K562 (cell line): ENCODE data around the gene SPOCK2. TPM values are rescaled to one million over a fixed set of nuclear protein-coding genes. Genes with fewer than 3 reads are reported as not detected.

Source experiments
- ATAC-seq: fragments of 200-7000 bp; cut with Tn5 transposase; 3 replicates; pipeline ENCODE4 v1.9.1; 2020; ENCODE audit warnings: moderate library complexity
- BruUV-seq: library from RNA; stranded (reverse); fragments of 400-500 nt; replicated peaks from 2 replicates; lab custom pipeline; 2021; lab: Mats Ljungman, UMichigan
- CTCF ChIA-PET: fragments of 300-600 bp; formaldehyde crosslinking; extraction: SDS; loops from one replicate; lab custom pipeline; 2021; ENCODE audit warnings: low intra/inter-chr PET ratio; lab: Yijun Ruan, JAX
- POLR2A ChIA-PET: fragments of 300-600, 350-650 bp; sonication (Branson Sonifier 250); formaldehyde crosslinking; extraction: SDS; loops from one replicate; lab custom pipeline; 2021; ENCODE audit warnings: antibody characterized with exemption, inconsistent platforms; lab: Yijun Ruan, JAX
- DNase-seq, 4 experiments: peaks; one replicate each; pipeline versions ENCODE4 v3.0.0 to v3.0.0-alpha.2; 2011 to 2018; ENCODE audit warnings: low spot score in 3 of 4, mixed read lengths in 3 of 4; ENCODE audit errors: extremely low read depth in 1 of 4
- FAIRE-seq: peaks from 2 replicates; lab custom pipeline; 2011; peaks lifted over from hg19 to GRCh38; lab: Jason Lieb, UNC
- H2AFZ ChIP-seq: 2 replicates; pipeline ENCODE4 v1.6.0; 2011; ENCODE audit warnings: low read depth, low read length, control low read depth, inconsistent platforms
- H3K27ac ChIP-seq: fragments of 200-600 bp; 3 replicates; pipeline ENCODE4 v1.8.0; 2011; ENCODE audit warnings: low read depth, mild to moderate bottlenecking, control low read depth, inconsistent platforms, low read length, moderate library complexity, mixed read lengths; ENCODE audit errors: extremely low read depth
- H3K27me3 ChIP-seq, 2 experiments: fragments of 300-600 bp in 1 of 2; 2 replicates in 1 of 2; 3 replicates in 1 of 2; pipeline versions ENCODE4 v1.6.0 to v1.8.0; 2011; ENCODE audit warnings: inconsistent platforms in 2 of 2, low read length in 2 of 2, mild to moderate bottlenecking in 1 of 2, mixed read lengths in 1 of 2, moderate library complexity in 1 of 2; ENCODE audit not compliant: control insufficient read depth in 2 of 2, insufficient read depth in 2 of 2
- H3K36me3 ChIP-seq: fragments of 300-600 bp; 3 replicates; pipeline ENCODE4 v1.8.0; 2011; ENCODE audit warnings: mild to moderate bottlenecking, low read length, inconsistent platforms; ENCODE audit not compliant: control insufficient read depth, insufficient read depth
- H3K4me1 ChIP-seq, 2 experiments: fragments of 200-600 bp in 1 of 2; replicated peaks in 1 of 2; 2 replicates in 1 of 2; 3 replicates in 1 of 2; pipeline versions ENCODE4 v1.5.1 to v1.8.0; 2011; ENCODE audit warnings: inconsistent platforms in 2 of 2, low read length in 2 of 2, mild to moderate bottlenecking in 1 of 2, mixed read lengths in 1 of 2, moderate library complexity in 1 of 2; ENCODE audit not compliant: control insufficient read depth in 2 of 2, insufficient read depth in 2 of 2
- H3K4me2 ChIP-seq: 2 replicates; pipeline ENCODE4 v1.6.1; 2011; ENCODE audit warnings: low read length, control low read depth, inconsistent platforms, mixed read lengths; ENCODE audit not compliant: insufficient read depth
- H3K4me3 ChIP-seq: fragments of 200-600 bp; sonication (generic), shearing (Covaris generic); 2 replicates; pipeline ENCODE4 v1.5.1; 2016; ENCODE audit warnings: control low read depth, inconsistent platforms
- H3K79me2 ChIP-seq: fragments of 200-600 bp; 3 replicates; pipeline ENCODE4 v1.8.0; 2011; ENCODE audit warnings: low read length, inconsistent platforms; ENCODE audit not compliant: control insufficient read depth, insufficient read depth
- H3K9ac ChIP-seq, 2 experiments: 2 replicates each; pipeline versions ENCODE4 v1.6.0 to v1.6.1; 2011; ENCODE audit warnings: low read depth in 2 of 2, low read length in 2 of 2, control low read depth in 1 of 2, inconsistent platforms in 1 of 2, mild to moderate bottlenecking in 1 of 2, mixed read lengths in 1 of 2; ENCODE audit not compliant: insufficient read depth in 1 of 2
- H3K9me1 ChIP-seq: one replicate; pipeline ENCODE4 v1.6.0; 2011; ENCODE audit warnings: inconsistent platforms, mild to moderate bottlenecking, low read length, moderate library complexity; ENCODE audit not compliant: control insufficient read depth, insufficient read depth
- H3K9me3 ChIP-seq: replicated peaks from 2 replicates; pipeline ENCODE4 v1.5.1; 2011; ENCODE audit warnings: low read depth, low read length, inconsistent platforms; ENCODE audit not compliant: control insufficient read depth, insufficient read depth
- H4K20me1 ChIP-seq: replicated peaks from 2 replicates; pipeline ENCODE4 v1.6.1; 2011; ENCODE audit warnings: low read length, inconsistent platforms, mixed read lengths; ENCODE audit not compliant: control insufficient read depth, insufficient read depth
- EGR1 ChIP-seq: fragments of 450-650 bp; conservative IDR thresholded peaks from 2 replicates; pipeline ENCODE4 v1.6.1; 2017; ENCODE audit warnings: mild to moderate bottlenecking
- FOSL1 ChIP-seq: fragments of 200-800 bp; sonication (Bioruptor generic); conservative IDR thresholded peaks from 2 replicates; pipeline ENCODE4 v1.6.1; 2016; ENCODE audit warnings: missing genetic modification characterization, missing compliant biosample characterization
- FOXJ2 ChIP-seq: fragments of 200-800 bp; sonication (Bioruptor generic); IDR thresholded peaks from 2 replicates; pipeline ENCODE4 v1.6.1; 2016; ENCODE audit warnings: missing genetic modification characterization, missing compliant biosample characterization
- JUND ChIP-seq, 2 experiments: IDR thresholded peaks; 2 replicates in 1 of 2; 3 replicates in 1 of 2; pipeline ENCODE4 v1.6.1; 2011; ENCODE audit warnings: borderline replicate concordance in 2 of 2, low read depth in 2 of 2, low read length in 2 of 2, improper control_type of control experiment in 1 of 2, missing biosample characterization in 1 of 2, missing genetic modification characterization in 1 of 2, missing genetic modification reagents in 1 of 2
- NFIC ChIP-seq: fragments of 450-650 bp; IDR thresholded peaks from 2 replicates; pipeline ENCODE4 v1.6.1; 2017; ENCODE audit warnings: mild to moderate bottlenecking, inconsistent platforms
- ZBTB7A ChIP-seq: IDR thresholded peaks from 2 replicates; pipeline ENCODE4 v1.6.1; 2011; ENCODE audit warnings: low read depth, mild to moderate bottlenecking, low read length, moderate library complexity, borderline replicate concordance; ENCODE audit not compliant: control insufficient read depth
- ZNF584 ChIP-seq: fragments of 200-800 bp; sonication (Bioruptor generic); IDR thresholded peaks from 2 replicates; pipeline ENCODE4 v1.6.1; 2016; ENCODE audit warnings: low read depth, mild to moderate bottlenecking, missing genetic modification characterization, missing compliant biosample characterization
- WGBS: fragments of 100-300 bp; shearing (Covaris generic); methylation state at CpG from one replicate; pipeline ENCODE4 v1.1.6; 2016; ENCODE audit warnings: low coverage, mixed read lengths; ENCODE audit not compliant: insufficient coverage; ENCODE audit errors: missing lambda C conversion rate; 5-methylcytosine and 5-hydroxymethylcytosine counted together
- in situ Hi-C: fragments of 300-500 bp; cut with MboI; formaldehyde crosslinking; loops from 4 replicates; pipeline ENCODE4 v1.15.0; 2018; ENCODE audit warnings: inconsistent platforms, mixed read lengths
- intact Hi-C: fragments of 100-400 bp; cut with micrococcal nuclease; formaldehyde crosslinking; loops from 2 replicates; pipeline ENCODE4 v1.14.2; 2022
- polyA plus RNA-seq, 8 experiments: library from polyadenylated mRNA; depleted of rRNA in 4 of 8; stranded (reverse) in 5 of 8; unstranded in 3 of 8; fragments of >200 nt; fragmentation: Nextera tagmentation in 2 of 8; fragmentation: Illumina TruSeq in 1 of 8; extraction: Ambion mirVana in 2 of 8; extraction: Trizol in 1 of 8; gene quantifications; 2 replicates each; pipeline versions ENCODE4 v1.2.1 to v1.2.3, GENCODE V29; 2011 to 2014; ENCODE audit warnings: inconsistent platforms in 1 of 8, missing spikeins in 1 of 8
- total RNA-seq, 7 experiments: library from RNA; depleted of rRNA in 6 of 7; stranded (reverse); fragments of >200 nt in 6 of 7; fragmentation: Illumina TruSeq in 2 of 7; extraction: Trizol in 2 of 7; gene quantifications; 2 replicates each; pipeline versions ENCODE4 v1.2.1 to v1.2.3, GENCODE V29; 2011 to 2021; ENCODE audit warnings: low replicate concordance in 1 of 7
- TF ChIP-seq, protein P1 (sequence below), 2 experiments: fragments of 450-650 bp in 1 of 2; sonication (generic) in 1 of 2; formaldehyde crosslinking in 1 of 2; IDR thresholded peaks; 2 replicates each; pipeline versions ENCODE4 v1.7.1 to v1.9.0; 2016 to 2022; ENCODE audit warnings: inconsistent platforms in 1 of 2, mild to moderate bottlenecking in 1 of 2, missing genetic modification reagents in 1 of 2

Gene SPOCK2
- total and polyA plus RNA-seq, 9 of the 15 experiments (the other 6 are each of a cell fraction or from before 2014, with no cell fraction given): 0.04 to 0.86 (median 0.11) TPM; not detected in 2

DNA sequence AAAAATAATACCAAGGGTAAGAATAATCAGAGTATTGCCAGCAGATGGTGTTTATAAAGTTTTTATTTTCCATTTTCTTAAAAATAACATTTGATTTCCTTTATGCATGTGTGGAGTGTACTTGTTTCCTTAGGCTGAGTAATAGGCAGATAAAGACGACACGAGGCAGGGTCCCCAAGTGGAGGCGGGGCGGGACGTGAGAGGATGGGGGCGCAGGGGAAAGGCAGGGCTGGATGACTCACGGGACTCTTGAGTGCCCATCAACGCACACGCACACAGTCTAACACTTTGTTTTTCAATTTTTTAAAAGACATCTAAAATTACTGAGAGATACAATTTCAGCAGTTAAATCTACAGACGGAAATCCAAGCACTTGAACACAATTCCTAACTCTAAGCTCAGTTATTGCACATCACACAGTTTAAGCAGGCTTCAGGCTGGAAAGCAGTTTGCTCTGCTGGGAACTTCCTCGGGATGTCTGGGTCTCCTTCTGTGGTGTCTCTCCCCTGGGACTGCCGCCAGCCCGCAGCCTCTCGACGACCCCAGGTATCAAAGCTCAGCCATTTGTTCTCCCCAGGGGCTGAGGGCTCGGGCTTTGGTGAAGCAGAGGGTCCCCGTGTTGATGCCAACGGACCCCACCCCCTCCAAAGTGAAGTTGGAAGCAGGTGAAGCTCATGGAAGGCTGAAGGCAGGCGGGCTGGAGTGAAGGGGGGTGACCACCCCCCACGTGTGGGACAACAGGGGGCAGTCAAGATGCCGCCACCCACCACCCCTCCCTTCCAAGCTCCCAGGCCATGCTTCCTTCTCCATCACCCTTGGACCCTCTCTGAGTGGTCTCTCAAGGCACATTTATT lies 29.1 kb downstream of the SPOCK2 start:
- DNase-seq (peak in 1 of 4 experiments; percentile 41), ATAC-seq (no peak), FAIRE-seq (peak; percentile 74)
- H3K36me3 ChIP-seq: no peaks in the 10 kb centered on the region
- no peaks in the 10 kb centered on the region for H3K79me2 ChIP-seq
- no peak overlapping the region for H3K9ac ChIP-seq
- no peaks in the 10 kb centered on the region for H3K9me1 ChIP-seq
- intact Hi-C loops (no loop called here), in situ Hi-C loops (no loop called here)
- no peak overlapping the region for H3K4me3 ChIP-seq
- H4K20me1 ChIP-seq: no peaks in the 10 kb centered on the region
- ChIA-PET CTCF (interaction anchor here (0.8 kb wide), 1 partner anchor 162 kb away, joined by 3 read pairs; no protein-coding TSS in a partner anchor), POLR2A (interaction anchor here (0.5 to 1.6 kb wide), 11 partner anchors 8 to 286 kb away, joined by 3 to 5 read pairs (median 3); partner anchors contain the start of genes PSAP and VSIR)
- no peak overlapping the region for H3K27ac ChIP-seq
- H2AFZ ChIP-seq: 0 out of 2 replicates have a peak overlapping the region, but pooled peaks have one; percentile 78
- no peak overlapping the region for H3K4me2 ChIP-seq
- H3K9me3 ChIP-seq: no peaks in the 10 kb centered on the region
- H3K27me3 ChIP-seq: peaks cover 4 to 37% of the 10 kb centered on the region in 2 experiments; a peak in 3 of 5 replicates
- peaks cover 3 to 33% of the 10 kb centered on the region in 2 experiments; a peak in 3 of 5 replicates for H3K4me1 ChIP-seq
- BruUV-seq: no TSS peak
- WGBS: 24% methylated on average over 21 of the region's 21 CpGs
- 0 out of 2 replicates have a peak, but pooled peaks have one; percentile 33 for TF ChIP-seq JUND (IDR thresholded peaks at IDR 0.05; ENCODE audit: borderline replicate concordance, low read depth, low read length)
- peak; percentile 16; the same call in 1 of the 3 replicates for TF ChIP-seq JUND (tag; IDR thresholded peaks at IDR 0.05; ENCODE audit: borderline replicate concordance, low read depth, low read length)
- TF ChIP-seq, protein P1, sequence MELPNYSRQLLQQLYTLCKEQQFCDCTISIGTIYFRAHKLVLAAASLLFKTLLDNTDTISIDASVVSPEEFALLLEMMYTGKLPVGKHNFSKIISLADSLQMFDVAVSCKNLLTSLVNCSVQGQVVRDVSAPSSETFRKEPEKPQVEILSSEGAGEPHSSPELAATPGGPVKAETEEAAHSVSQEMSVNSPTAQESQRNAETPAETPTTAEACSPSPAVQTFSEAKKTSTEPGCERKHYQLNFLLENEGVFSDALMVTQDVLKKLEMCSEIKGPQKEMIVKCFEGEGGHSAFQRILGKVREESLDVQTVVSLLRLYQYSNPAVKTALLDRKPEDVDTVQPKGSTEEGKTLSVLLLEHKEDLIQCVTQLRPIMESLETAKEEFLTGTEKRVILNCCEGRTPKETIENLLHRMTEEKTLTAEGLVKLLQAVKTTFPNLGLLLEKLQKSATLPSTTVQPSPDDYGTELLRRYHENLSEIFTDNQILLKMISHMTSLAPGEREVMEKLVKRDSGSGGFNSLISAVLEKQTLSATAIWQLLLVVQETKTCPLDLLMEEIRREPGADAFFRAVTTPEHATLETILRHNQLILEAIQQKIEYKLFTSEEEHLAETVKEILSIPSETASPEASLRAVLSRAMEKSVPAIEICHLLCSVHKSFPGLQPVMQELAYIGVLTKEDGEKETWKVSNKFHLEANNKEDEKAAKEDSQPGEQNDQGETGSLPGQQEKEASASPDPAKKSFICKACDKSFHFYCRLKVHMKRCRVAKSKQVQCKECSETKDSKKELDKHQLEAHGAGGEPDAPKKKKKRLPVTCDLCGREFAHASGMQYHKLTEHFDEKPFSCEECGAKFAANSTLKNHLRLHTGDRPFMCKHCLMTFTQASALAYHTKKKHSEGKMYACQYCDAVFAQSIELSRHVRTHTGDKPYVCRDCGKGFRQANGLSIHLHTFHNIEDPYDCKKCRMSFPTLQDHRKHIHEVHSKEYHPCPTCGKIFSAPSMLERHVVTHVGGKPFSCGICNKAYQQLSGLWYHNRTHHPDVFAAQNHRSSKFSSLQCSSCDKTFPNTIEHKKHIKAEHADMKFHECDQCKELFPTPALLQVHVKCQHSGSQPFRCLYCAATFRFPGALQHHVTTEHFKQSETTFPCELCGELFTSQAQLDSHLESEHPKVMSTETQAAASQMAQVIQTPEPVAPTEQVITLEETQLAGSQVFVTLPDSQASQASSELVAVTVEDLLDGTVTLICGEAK (IDR thresholded peaks at IDR 0.05): peak; percentile 58
- TF ChIP-seq, protein P1 (CRISPR knock-in tag; IDR thresholded peaks at IDR 0.05): no peak
- TF ChIP-seq NFIC: no peak
- 0 out of 2 replicates have a peak, but pooled peaks have one; percentile 37 for TF ChIP-seq FOSL1
- 0 out of 2 replicates have a peak, but pooled peaks have one; percentile 22 for TF ChIP-seq EGR1
- peak; percentile 55; the same call in 1 of the 2 replicates for TF ChIP-seq ZBTB7A
- no peak for TF ChIP-seq FOXJ2
- TF ChIP-seq ZNF584 (CRISPR knock-in tag): no peak
